Panc1 (cell line): Measurements from ENCODE around the gene CEP68. TPM values are rescaled to one million over a fixed set of nuclear protein-coding genes. Genes with fewer than 3 reads are reported as not detected.

ENCODE experiments used
- ATAC-seq: fragments of 200-7000 bp; cut with Tn5 transposase; 2 replicates; pipeline ENCODE4 v1.9.1; 2020; ENCODE audit warnings: mild to moderate bottlenecking, moderate library complexity
- BruUV-seq: library from RNA; stranded (reverse); fragments of 400-500 nt; replicated peaks from 2 replicates; lab custom pipeline; 2021; lab: Mats Ljungman, UMichigan
- CTCF ChIA-PET: fragments of 300-600 bp; sonication (Branson Sonifier 250); formaldehyde crosslinking; loops from one replicate; lab custom pipeline; 2022; ENCODE audit warnings: antibody characterized with exemption; lab: Charles Lee
- POLR2A ChIA-PET: fragments of 300-600 bp; sonication (Branson Sonifier 250); formaldehyde crosslinking; loops from one replicate; lab custom pipeline; 2022; ENCODE audit warnings: antibody characterized with exemption; lab: Charles Lee
- DNase-seq: peaks from one replicate; pipeline ENCODE4 v3.0.0-alpha.2; 2010; ENCODE audit warnings: low read depth, low spot score
- H3K27ac ChIP-seq: 2 replicates; pipeline ENCODE4 v1.5.1; 2011; ENCODE audit warnings: mild to moderate bottlenecking, low read length, inconsistent platforms
- H3K27me3 ChIP-seq: fragments of 200-500 bp; sonication (Bioruptor generic); 2 replicates; pipeline ENCODE4 v1.6.0; 2014; ENCODE audit warnings: low read length, inconsistent platforms; ENCODE audit not compliant: control insufficient read depth, insufficient read depth
- H3K36me3 ChIP-seq: fragments of 200-500 bp; sonication (Bioruptor generic); 2 replicates; pipeline ENCODE4 v1.5.1; 2014; ENCODE audit warnings: inconsistent platforms, mild to moderate bottlenecking, low read length, moderate library complexity; ENCODE audit not compliant: control insufficient read depth, insufficient read depth
- H3K4me1 ChIP-seq: 2 replicates; pipeline ENCODE4 v1.5.1; 2011; ENCODE audit warnings: inconsistent platforms, mild to moderate bottlenecking, low read length, moderate library complexity; ENCODE audit not compliant: control insufficient read depth, insufficient read depth
- H3K4me3 ChIP-seq, 2 experiments: 2 replicates each; pipeline ENCODE4 v1.5.1; 2011 to 2012; ENCODE audit warnings: low read depth in 2 of 2, low read length in 2 of 2, mild to moderate bottlenecking in 2 of 2, inconsistent platforms in 1 of 2, moderate library complexity in 1 of 2
- H3K9me3 ChIP-seq: fragments of 200-500 bp; sonication (Bioruptor generic); 2 replicates; pipeline ENCODE4 v1.5.1; 2014; ENCODE audit warnings: low read depth, mild to moderate bottlenecking, inconsistent platforms, low read length, moderate library complexity; ENCODE audit not compliant: control insufficient read depth, insufficient read depth
- POLR2AphosphoS5 ChIP-seq: IDR thresholded peaks from 2 replicates; pipeline ENCODE4 v1.6.1; 2012; ENCODE audit warnings: mild to moderate bottlenecking, low read depth, low read length, moderate library complexity
- SIN3A ChIP-seq: IDR thresholded peaks from 2 replicates; pipeline ENCODE4 v1.6.1; 2012; ENCODE audit warnings: low read depth, mild to moderate bottlenecking, low read length, moderate library complexity, borderline replicate concordance; ENCODE audit not compliant: insufficient read depth
- TCF7L2 ChIP-seq: IDR thresholded peaks from 2 replicates; pipeline ENCODE4 v1.6.1; 2011; ENCODE audit warnings: mild to moderate bottlenecking, low read depth, low read length, inconsistent platforms
- in situ Hi-C: cut with HindIII; loops from 2 replicates; pipeline ENCODE4 v1.10.0; 2016; ENCODE audit warnings: low sequenced_read_pairs, low pct_unique_long_range_greater_than_20kb
- intact Hi-C: fragments of 100-400 bp; cut with micrococcal nuclease; formaldehyde crosslinking; loops from one replicate; pipeline ENCODE4 v1.10.0; 2022; ENCODE audit not compliant: unreplicated experiment
- total RNA-seq: library from RNA; stranded (reverse); gene quantifications from one replicate; pipeline ENCODE4 v1.2.1, GENCODE V29; 2021; ENCODE audit not compliant: unreplicated experiment
- TF ChIP-seq, protein P1 (sequence below), 2 experiments: IDR thresholded peaks; 2 replicates each; pipeline ENCODE4 v1.6.1; 2011 to 2012; ENCODE audit warnings: low read depth in 2 of 2, control low read depth in 1 of 2, low read length in 1 of 2, mild to moderate bottlenecking in 1 of 2, moderate library complexity in 1 of 2; ENCODE audit not compliant: insufficient read depth in 1 of 2
- TF ChIP-seq, protein P2 (sequence below): fragments of 450-650 bp; IDR thresholded peaks from 2 replicates; pipeline ENCODE4 v1.5.1; 2017; ENCODE audit warnings: mild to moderate bottlenecking

CEP68 gene
- total RNA-seq, 1 experiment from 2014 or later, result 13.3 TPM

DNA sequence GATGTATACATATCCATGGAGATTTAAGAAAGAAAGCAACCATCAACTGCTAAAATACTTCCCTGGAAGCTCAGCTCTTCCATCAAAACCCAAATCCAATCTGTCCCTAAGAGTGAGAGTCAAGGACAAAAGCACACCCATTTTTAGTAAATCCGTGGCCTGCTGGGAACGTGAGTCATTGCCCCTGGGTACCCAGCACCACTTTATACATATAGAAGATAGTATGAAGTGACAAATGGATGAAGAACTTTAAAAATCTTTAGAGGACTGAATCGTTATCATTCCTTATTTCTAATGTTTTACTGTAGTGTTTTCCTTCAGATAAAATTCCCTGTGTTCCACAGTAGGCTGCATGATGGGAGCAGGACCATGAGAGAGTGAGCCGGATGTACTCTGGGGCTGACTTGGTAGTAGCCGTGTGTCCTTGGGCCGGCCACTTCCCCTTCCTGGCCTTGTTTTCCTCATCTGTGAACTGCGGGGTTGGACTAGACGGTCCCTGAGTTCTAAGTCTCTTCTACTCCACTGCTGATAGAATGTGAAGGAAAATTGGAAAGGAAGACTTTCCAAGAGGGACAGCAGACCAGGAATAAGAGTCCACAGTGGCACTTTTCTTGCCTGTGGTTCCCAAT, 28.5 kb upstream of the CEP68 start:
- no peaks in the 10 kb centered on the region for H3K36me3 ChIP-seq
- H3K27ac ChIP-seq, result no peak overlapping the region
- H3K27me3 ChIP-seq, result no peaks in the 10 kb centered on the region
- H3K9me3 ChIP-seq, result no peaks in the 10 kb centered on the region
- TF ChIP-seq, protein P1, sequence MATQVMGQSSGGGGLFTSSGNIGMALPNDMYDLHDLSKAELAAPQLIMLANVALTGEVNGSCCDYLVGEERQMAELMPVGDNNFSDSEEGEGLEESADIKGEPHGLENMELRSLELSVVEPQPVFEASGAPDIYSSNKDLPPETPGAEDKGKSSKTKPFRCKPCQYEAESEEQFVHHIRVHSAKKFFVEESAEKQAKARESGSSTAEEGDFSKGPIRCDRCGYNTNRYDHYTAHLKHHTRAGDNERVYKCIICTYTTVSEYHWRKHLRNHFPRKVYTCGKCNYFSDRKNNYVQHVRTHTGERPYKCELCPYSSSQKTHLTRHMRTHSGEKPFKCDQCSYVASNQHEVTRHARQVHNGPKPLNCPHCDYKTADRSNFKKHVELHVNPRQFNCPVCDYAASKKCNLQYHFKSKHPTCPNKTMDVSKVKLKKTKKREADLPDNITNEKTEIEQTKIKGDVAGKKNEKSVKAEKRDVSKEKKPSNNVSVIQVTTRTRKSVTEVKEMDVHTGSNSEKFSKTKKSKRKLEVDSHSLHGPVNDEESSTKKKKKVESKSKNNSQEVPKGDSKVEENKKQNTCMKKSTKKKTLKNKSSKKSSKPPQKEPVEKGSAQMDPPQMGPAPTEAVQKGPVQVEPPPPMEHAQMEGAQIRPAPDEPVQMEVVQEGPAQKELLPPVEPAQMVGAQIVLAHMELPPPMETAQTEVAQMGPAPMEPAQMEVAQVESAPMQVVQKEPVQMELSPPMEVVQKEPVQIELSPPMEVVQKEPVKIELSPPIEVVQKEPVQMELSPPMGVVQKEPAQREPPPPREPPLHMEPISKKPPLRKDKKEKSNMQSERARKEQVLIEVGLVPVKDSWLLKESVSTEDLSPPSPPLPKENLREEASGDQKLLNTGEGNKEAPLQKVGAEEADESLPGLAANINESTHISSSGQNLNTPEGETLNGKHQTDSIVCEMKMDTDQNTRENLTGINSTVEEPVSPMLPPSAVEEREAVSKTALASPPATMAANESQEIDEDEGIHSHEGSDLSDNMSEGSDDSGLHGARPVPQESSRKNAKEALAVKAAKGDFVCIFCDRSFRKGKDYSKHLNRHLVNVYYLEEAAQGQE (IDR thresholded peaks at IDR 0.05; ENCODE audit: insufficient read depth in 1 of 2, low read depth in 2 of 2, low read length in 1 of 2), result no peak
- TF ChIP-seq TCF7L2 (no peak), SIN3A (no peak), POLR2AphosphoS5 (no peak)
- TF ChIP-seq, protein P2, sequence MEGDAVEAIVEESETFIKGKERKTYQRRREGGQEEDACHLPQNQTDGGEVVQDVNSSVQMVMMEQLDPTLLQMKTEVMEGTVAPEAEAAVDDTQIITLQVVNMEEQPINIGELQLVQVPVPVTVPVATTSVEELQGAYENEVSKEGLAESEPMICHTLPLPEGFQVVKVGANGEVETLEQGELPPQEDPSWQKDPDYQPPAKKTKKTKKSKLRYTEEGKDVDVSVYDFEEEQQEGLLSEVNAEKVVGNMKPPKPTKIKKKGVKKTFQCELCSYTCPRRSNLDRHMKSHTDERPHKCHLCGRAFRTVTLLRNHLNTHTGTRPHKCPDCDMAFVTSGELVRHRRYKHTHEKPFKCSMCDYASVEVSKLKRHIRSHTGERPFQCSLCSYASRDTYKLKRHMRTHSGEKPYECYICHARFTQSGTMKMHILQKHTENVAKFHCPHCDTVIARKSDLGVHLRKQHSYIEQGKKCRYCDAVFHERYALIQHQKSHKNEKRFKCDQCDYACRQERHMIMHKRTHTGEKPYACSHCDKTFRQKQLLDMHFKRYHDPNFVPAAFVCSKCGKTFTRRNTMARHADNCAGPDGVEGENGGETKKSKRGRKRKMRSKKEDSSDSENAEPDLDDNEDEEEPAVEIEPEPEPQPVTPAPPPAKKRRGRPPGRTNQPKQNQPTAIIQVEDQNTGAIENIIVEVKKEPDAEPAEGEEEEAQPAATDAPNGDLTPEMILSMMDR, result no peak
- in situ Hi-C loops (no loop called here), intact Hi-C loops (no loop called here)
- no peak for DNase-seq
- H3K4me1 ChIP-seq, result no peaks in the 10 kb centered on the region
- no peak overlapping the region for H3K4me3 ChIP-seq
- ChIA-PET POLR2A (no interaction called here), CTCF (no interaction called here)
- no peak for ATAC-seq
- BruUV-seq, result no TSS peak

DNA sequence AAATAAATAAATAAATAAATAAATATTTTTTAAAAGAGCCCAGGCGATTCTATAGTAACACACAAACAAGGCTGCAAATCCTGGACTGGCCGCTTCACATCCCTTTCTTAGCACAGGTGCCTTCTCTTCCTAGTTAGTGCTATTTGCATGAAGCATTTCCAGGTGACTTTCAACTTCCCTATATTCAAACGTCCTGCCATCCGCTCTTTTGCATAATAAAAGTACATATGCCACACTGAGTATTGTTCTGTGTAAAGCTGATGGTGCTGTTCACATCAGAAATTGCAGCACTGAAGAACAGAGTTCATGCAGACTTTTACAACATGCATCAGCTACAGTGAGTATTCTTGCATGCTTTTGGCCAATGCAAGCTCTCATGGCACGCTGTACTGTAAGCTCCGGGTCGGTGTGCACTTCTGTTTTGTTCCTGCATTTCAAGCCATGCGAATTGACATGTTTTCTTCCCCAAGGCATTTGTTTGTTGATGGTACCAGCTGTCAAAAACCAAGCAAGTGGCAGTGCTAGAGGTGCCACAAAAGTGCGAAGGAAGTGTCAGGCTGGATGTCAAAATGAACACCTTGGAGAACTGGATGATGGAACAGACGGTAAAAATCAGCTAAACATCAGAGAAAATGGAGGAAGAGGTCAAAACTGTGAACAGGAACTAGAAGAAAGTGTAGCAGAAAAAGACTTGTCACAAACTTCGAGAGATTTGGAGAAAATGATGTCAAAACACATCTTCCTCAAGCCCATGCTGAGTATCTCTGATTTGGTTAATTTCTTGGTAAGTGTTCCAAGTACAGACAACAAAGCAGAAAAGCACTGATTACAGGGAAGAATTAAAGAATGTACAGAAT, 25.5 kb upstream of the CEP68 start:
- Histone ChIP-seq H3K27ac (no peak overlapping the region), H3K9me3 (no peaks in the 10 kb centered on the region), H3K4me3 (no peak overlapping the region), H3K36me3 (no peaks in the 10 kb centered on the region), H3K4me1 (no peaks in the 10 kb centered on the region), H3K27me3 (no peaks in the 10 kb centered on the region)
- DNase-seq (no peak), ATAC-seq (no peak)
- intact Hi-C loops (no loop called here), in situ Hi-C loops (no loop called here)
- POLR2A ChIA-PET, result no interaction called here
- no peak for TF ChIP-seq POLR2AphosphoS5
- TF ChIP-seq, protein P2, result no peak
- TF ChIP-seq, protein P1 (IDR thresholded peaks at IDR 0.05; ENCODE audit: insufficient read depth in 1 of 2, low read depth in 2 of 2, low read length in 1 of 2), result no peak
- TF ChIP-seq SIN3A, result no peak
- TF ChIP-seq TCF7L2, result no peak
- CTCF ChIA-PET, result no interaction called here
- no TSS peak for BruUV-seq
